GM19452 (cell line): ENCODE measurements around the gene WWOX.

Experiments
- ATAC-seq: cut with Tn5 transposase; IDR thresholded peaks from one replicate; pipeline ENCODE4 v1.9.1; 2021; ENCODE audit not compliant: unreplicated experiment

The WWOX gene

DNA sequence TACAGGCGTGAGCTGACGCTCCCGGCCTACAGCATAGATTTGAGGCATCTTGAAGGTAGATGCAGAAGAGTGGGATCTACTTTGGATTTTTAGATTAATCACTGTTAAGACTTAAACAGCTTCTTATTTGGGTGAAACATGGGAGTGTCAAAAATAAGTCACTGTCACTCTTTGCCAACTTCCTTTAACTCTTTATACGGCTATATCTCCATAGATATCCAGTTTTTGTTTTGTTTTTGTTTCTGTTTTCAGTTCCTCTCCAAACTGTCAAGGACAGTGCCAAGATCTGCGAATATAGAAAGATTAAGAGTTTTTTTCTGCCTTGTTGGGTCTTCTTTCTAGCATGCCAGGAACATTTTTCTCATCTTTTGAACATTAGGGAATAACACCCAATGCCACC lies 706.1 kb downstream of the WWOX start:
- ATAC-seq: no peak

GRCh38 chr16:78811247-78811646 lies 711.8 kb downstream of the WWOX start:
- ATAC-seq: no peak

- no peak for ATAC-seq
These were observed 713.1 kb downstream of the WWOX start for GRCh38 chr16:78812582-78812981.

DNA sequence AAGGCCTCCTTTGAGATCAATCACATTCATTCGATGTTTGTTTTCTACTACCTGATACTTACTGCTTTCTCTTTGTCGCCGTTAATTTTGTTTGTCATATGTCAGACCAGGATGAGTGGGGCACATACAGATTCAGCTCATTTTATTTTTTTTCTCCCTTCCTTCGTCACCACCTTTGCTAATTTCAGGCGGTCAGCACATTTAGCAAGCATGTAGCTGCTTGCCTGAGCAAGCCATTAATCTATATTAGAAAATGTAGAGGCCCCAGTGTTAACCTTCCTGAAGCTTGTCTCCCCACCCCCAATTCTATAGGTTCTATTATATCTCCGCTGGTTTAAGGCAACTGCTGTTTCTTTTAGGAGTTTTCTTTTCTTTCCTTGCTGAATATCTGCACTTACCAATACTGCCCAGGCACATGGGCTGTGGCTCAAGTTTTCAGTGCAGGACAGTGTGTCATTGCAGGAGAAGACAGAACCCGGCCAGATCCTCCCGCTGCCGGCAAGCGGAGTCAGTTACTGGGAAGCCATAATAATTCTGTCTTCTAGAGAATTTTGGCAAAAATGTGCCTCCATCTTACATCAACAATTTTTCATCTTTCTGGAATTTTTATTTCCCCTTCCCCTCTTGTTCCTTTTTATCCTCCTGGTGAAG lies 714.3 kb downstream of the WWOX start:
- ATAC-seq: no peak

DNA sequence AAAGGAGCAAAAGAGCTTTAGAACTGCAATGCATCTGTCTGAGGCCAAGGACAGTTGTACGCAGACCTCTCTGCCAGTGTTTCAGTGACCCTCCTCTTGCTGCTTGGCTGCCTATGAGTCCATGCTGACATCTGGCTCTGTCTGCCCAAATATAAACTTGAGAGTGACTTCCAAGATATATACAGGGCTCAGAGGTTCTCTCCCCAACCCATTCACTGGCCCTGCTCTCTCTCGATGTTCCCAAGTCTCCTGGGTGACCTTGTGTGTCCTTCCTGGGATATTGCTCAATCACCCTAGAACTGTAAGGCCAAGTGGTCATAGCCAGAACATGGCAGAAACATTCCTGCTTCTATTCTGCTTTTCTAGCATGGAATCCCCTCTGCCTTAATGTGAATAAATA lies 716.3 kb downstream of the WWOX start:
- ATAC-seq: no peak

DNA sequence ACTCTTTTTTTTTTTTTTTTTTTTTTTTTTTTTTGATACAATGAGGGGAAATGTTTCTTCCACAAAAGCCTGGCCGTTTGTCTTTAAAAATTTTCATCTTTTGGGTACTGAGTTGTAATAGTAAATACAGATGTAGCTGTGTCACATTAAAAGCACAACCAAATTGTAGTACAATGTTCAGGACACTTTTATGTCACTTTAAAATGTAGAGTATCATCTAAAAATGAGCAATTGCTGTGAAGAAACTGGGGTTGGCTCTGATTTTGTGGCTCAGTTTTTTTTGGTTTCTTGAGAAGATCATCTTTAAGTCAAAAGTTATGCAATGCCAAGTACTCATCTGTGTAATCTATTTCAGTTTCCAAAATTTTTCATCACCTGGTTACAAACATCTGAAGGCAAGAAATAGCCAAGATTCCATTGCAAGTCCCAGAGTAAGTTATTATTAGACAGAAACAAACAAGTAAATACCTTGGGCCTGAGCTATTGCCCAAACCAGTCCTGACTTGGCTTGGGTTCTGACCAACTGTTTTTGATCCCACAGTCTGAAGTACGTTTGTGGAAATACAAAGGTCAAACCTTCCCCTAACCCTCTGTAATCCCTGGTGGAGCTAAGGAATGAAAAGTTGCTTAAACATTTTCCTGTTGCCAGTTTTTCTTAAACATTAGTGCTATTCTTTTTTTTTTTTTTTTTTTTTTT lies 717.2 kb downstream of the WWOX start:
- no peak for ATAC-seq

DNA sequence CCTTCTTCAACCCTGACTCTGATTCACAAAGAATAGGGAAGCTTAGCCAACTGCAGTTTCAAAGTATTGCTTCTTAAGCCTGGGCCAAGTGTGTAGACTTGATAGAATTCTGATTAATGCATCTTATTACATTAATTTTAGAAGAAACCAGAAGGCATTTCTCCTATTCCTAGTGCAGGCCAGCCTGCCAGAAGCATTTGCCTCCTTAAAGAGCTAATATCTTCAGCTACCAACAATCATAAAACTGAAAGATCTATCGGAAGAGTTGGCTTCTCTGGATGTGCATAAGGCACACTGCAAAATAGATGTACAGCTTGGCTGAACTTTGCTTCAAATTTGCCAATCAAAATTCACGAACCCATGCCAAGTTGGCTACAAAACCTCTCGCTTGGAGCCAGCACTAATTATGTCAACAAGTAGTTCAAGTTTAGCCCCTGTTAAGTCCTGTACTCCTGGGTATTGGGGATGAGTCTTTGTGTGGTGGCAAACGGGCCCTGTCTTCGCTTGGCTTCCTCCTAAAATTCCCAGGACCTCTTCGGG lies 717.8 kb downstream of the WWOX start:
- no peak for ATAC-seq

- no peak for ATAC-seq
These were observed 721.9 kb downstream of the WWOX start for GRCh38 chr16:78821335-78821734.

GRCh38 chr16:78822509-78822908 lies 723.1 kb downstream of the WWOX start:
- ATAC-seq: no peak

DNA sequence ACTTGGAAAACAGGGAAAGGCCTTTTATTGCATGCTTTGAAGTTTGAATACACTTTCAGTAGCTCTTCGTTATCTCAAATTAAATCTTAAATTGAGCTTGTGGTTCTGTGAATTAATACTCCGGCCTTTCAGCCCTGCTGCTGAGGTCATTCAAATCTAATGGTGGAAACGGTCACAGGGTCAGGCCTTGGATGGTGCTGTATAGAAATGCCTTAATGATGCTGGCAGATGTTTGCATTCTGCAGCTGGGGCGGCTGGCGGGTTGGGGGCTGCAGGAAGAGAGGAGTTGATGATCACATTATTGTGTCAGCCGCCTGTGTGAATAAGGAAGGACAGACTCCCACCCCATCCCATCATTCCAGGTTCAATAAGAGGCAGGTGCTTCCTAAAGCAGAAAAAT lies 723.6 kb downstream of the WWOX start:
- no peak for ATAC-seq

DNA sequence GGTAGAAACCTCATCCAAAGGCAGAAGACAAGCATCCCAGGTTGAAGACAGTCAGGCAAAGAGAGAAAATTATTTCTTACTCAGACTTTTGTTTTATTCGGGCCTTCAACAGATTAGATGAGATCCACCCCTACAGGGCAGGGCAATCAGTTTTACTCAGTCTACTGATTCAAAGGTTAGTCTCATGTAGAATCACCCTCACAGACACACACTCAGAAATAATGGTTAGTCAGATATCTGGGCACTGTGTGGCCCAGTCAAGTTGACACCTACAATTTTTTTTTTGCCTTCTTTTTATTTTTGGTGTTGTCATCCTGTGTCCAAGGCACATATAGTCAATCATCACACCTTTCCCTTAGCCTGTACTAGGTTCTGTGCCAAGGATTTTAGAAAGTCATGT lies 729.8 kb downstream of the WWOX start:
- no peak for ATAC-seq

DNA sequence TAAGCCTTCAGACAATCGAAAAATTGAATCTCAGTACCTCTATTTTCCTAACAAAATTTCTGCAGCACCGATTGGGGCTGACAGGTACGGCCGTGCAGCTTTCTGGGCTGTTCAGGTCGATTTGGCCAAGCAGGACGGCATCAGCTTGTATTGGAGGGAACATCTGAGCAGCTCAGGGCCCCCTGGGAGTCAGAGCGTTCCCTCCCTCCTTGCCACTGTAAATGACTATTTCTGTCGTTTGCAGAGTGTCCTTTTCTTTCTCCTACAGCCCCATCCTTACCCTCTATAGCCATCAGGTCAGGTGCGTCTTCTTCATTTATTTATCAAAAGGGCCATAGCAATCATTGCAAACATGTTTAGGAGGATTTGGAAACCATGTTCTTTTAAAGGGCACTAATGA lies 731.1 kb downstream of the WWOX start:
- ATAC-seq: no peak

GRCh38 chr16:78832100-78832499 lies 732.6 kb downstream of the WWOX start:
- no peak for ATAC-seq

DNA sequence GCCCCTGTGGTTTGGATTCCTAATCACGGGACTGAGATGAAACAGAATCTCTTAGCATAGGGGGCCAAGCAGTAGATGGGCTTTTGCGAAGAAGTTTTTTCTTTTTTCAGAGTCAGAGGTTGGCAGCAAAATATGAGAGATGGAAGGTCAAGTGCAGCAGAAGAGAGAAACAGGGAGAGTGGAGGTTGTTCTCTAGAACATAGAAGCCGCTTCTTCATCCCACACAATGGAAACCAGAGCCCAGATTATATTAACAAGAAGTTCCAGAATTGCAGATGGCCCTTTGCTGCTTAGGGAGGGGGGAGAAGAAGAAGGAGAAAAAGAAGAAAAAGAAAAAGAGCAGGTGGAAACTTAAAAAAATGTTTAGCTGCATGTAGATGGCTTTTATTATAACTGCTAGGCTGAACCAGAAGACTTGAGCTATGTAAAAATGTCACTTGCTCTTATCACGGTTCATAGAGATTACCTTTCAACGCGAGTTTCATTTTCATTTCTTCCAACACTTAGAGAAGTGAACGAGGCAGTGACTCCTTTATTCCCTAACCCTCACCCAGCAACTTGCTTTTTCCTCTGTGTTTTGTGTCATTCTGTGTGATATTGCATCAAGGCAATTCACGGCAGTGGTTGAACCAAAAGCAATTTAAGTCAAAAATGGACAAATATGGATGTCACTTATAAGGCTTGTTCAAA lies 737.5 kb downstream of the WWOX start:
- no peak for ATAC-seq

GRCh38 chr16:78837706-78838105 lies 738.3 kb downstream of the WWOX start:
- ATAC-seq: no peak

GRCh38 chr16:78838276-78838675 lies 738.8 kb downstream of the WWOX start:
- no peak for ATAC-seq

GRCh38 chr16:78842950-78843349 lies 743.5 kb downstream of the WWOX start:
- ATAC-seq: no peak

DNA sequence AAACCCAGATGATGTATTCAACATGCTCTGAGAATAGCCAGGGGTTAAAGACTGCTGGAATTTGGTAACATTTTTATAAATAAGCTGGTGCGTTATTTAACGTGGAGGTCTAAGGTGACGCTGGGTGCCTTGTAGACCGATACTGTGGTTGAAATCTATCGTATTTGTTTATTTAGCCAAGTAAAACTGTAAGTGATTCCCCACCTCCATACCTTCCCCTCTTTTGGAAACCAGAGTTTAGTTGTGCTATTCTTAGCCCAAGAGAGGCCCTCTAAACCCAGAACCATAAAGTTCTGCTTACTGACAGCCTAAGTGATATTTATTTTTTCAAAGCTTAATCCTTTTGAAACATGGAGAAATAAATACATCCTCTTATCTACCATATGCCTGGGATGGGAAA lies 744.5 kb downstream of the WWOX start:
- ATAC-seq: no peak

DNA sequence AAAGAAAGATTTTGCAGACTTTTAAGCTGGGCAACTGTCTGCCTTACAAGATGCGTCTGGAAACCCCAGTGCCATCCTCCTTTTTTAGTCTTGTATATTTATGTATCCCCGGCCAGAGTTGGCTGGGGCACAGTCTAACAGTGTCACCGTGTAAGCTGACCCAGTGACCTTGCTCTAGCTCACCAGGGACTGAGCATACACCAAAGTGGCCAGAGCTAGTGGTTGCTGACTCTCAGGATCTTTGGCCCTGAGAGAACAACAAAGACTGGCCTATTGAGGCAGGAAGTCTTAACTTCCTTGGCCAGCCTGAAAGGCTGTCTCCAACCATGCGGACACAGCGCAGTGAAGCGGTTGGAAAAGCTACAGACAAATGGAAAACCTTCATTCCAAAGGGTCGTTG lies 745.2 kb downstream of the WWOX start:
- ATAC-seq: no peak

DNA sequence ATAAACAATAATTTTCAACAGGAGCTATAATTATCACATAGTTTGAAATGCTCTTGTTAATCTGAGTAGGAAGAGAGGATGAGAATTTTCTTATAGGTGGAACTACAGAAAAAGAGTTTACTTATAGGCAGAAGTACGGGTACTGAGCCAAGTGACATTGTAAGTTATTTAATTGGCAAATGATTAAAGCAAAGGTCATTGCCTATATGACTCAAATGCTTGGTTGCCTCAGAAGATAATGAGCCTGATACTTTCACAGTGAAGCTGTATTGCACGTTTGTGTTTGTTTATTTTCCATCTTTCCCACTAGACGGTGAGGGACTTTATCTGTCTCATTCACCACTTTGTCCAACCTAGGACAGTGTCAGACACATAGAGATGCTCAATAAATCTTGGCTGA lies 751.8 kb downstream of the WWOX start:
- no peak for ATAC-seq

GRCh38 chr16:78852081-78852635 lies 752.7 kb downstream of the WWOX start:
- ATAC-seq: no peak

- no peak for ATAC-seq
These were observed 762.6 kb downstream of the WWOX start for GRCh38 chr16:78862022-78862421.
